Memory B cell (primary cell): ENCODE results near the gene GAGE2A.
A peak's percentile ranks its signal among the peaks of the same experiment; 100 is the strongest.
"Not testable (repeated sequence)": the region's sequence is repeated elsewhere in the genome, so short reads cannot be mapped to it uniquely, and the experiment has no call there.

Experiments used
- ATAC-seq: fragments of 150-1000 bp; cut with Tn5 transposase; 2 replicates; pipeline ENCODE4 v1.10.0; 2021; ENCODE audit warnings: low read depth, mild to moderate bottlenecking, moderate library complexity
- DNase-seq, 2 donors: peaks; one replicate each; pipeline ENCODE4 v3.0.0; 2022; ENCODE audit warnings: low spot score in 2 of 2
- H3K27ac Mint-ChIP-seq: one replicate; pipeline ENCODE4 v1.8.0; 2022; ENCODE audit warnings: mild to moderate bottlenecking, moderate library complexity, mixed read lengths
- H3K27me3 Mint-ChIP-seq: one replicate; pipeline ENCODE4 v1.8.0; 2022; ENCODE audit warnings: mixed read lengths
- H3K36me3 Mint-ChIP-seq: one replicate; pipeline ENCODE4 v1.8.0; 2022; ENCODE audit warnings: mild to moderate bottlenecking, mixed read lengths
- H3K4me1 Mint-ChIP-seq: one replicate; pipeline ENCODE4 v1.8.0; 2022; ENCODE audit warnings: mixed read lengths
- H3K4me3 Mint-ChIP-seq: one replicate; pipeline ENCODE4 v1.8.0; 2022; ENCODE audit warnings: mild to moderate bottlenecking, moderate library complexity, mixed read lengths
- H3K9me3 Mint-ChIP-seq: one replicate; pipeline ENCODE4 v1.8.0; 2022; ENCODE audit warnings: mixed read lengths

The GAGE2A gene, protein sequence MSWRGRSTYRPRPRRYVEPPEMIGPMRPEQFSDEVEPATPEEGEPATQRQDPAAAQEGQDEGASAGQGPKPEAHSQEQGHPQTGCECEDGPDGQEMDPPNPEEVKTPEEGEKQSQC

DNA sequence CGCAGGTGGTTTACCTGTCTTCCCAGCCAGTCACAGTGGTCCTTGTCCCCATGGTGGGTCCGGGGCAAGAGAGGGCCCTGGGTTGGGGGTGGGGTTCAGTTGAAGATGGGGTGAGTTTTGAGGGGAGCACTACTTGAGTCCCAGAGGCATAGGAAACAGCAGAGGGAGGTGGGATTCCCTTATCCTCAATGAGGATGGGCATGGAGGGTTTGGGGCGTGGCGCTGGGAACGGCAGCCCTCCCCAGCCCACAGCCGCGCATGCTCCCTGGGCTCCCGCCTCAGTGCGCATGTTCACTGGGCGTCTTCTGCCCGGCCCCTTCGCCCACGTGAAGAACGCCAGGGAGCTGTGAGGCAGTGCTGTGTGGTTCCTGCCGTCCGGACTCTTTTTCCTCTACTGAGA is at the start of gene GAGE2A:
Gene GAGE2A (plus strand): TSS at position 301 of the 400 bp plus-strand sequence. CDS start 1,155 bp downstream, outside the sequence.
- not testable (repeated sequence) for DNase-seq, ATAC-seq, H3K4me1 Mint-ChIP-seq, H3K36me3 Mint-ChIP-seq, H3K4me3 Mint-ChIP-seq, H3K27ac Mint-ChIP-seq, H3K9me3 Mint-ChIP-seq, H3K27me3 Mint-ChIP-seq

DNA sequence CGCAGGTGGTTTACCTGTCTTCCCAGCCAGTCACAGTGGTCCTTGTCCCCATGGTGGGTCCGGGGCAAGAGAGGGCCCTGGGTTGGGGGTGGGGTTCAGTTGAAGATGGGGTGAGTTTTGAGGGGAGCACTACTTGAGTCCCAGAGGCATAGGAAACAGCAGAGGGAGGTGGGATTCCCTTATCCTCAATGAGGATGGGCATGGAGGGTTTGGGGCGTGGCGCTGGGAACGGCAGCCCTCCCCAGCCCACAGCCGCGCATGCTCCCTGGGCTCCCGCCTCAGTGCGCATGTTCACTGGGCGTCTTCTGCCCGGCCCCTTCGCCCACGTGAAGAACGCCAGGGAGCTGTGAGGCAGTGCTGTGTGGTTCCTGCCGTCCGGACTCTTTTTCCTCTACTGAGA is 47.9 kb upstream of the GAGE2A start, which contains the start of gene GAGE12D:
Gene GAGE12D (plus strand): TSS at position 301 of the 400 bp plus-strand sequence. CDS start 1,155 bp downstream, outside the sequence.
- not testable (repeated sequence) for H3K27me3 Mint-ChIP-seq, H3K4me3 Mint-ChIP-seq, H3K27ac Mint-ChIP-seq, DNase-seq, H3K9me3 Mint-ChIP-seq, H3K4me1 Mint-ChIP-seq, H3K36me3 Mint-ChIP-seq, ATAC-seq

DNA sequence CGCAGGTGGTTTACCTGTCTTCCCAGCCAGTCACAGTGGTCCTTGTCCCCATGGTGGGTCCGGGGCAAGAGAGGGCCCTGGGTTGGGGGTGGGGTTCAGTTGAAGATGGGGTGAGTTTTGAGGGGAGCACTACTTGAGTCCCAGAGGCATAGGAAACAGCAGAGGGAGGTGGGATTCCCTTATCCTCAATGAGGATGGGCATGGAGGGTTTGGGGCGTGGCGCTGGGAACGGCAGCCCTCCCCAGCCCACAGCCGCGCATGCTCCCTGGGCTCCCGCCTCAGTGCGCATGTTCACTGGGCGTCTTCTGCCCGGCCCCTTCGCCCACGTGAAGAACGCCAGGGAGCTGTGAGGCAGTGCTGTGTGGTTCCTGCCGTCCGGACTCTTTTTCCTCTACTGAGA is 38.3 kb upstream of the GAGE2A start, which contains the start of gene GAGE12E:
Gene GAGE12E (plus strand): TSS at position 301 of the 400 bp plus-strand sequence. CDS start 1,155 bp downstream, outside the sequence.
- ATAC-seq, H3K4me1 Mint-ChIP-seq, H3K27ac Mint-ChIP-seq, H3K4me3 Mint-ChIP-seq, H3K27me3 Mint-ChIP-seq, DNase-seq, H3K9me3 Mint-ChIP-seq, H3K36me3 Mint-ChIP-seq: not testable (repeated sequence)

DNA sequence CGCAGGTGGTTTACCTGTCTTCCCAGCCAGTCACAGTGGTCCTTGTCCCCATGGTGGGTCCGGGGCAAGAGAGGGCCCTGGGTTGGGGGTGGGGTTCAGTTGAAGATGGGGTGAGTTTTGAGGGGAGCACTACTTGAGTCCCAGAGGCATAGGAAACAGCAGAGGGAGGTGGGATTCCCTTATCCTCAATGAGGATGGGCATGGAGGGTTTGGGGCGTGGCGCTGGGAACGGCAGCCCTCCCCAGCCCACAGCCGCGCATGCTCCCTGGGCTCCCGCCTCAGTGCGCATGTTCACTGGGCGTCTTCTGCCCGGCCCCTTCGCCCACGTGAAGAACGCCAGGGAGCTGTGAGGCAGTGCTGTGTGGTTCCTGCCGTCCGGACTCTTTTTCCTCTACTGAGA is 28.8 kb upstream of the GAGE2A start, which contains the start of gene GAGE12F:
Gene GAGE12F (plus strand): TSS at position 301 of the 400 bp plus-strand sequence. CDS start 1,155 bp downstream, outside the sequence.
- H3K4me1 Mint-ChIP-seq, H3K9me3 Mint-ChIP-seq, ATAC-seq, H3K4me3 Mint-ChIP-seq, DNase-seq, H3K27me3 Mint-ChIP-seq, H3K27ac Mint-ChIP-seq, H3K36me3 Mint-ChIP-seq: not testable (repeated sequence)

DNA sequence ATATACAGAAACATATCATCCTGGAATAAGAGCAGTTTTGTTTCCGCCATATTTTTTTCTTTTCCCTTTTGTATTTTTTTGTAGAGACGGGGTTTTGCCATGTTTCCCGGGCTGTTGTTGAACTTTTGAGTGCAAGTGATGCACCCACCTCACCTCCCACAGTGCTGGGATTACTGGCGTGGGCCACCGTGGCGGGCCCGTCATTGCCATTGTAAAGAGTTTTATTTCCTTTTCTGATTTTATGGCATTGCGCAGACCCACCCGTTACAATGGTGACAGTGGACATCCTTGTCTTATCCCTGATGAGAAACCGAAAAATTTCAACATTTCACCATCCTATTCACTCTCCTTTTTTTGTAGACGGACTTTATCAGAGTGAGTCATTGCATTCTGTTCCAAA is 20.6 kb upstream of the GAGE2A start:
- H3K9me3 Mint-ChIP-seq, ATAC-seq, H3K36me3 Mint-ChIP-seq, H3K4me3 Mint-ChIP-seq, H3K4me1 Mint-ChIP-seq, DNase-seq, H3K27me3 Mint-ChIP-seq, H3K27ac Mint-ChIP-seq: not testable (repeated sequence)

DNA sequence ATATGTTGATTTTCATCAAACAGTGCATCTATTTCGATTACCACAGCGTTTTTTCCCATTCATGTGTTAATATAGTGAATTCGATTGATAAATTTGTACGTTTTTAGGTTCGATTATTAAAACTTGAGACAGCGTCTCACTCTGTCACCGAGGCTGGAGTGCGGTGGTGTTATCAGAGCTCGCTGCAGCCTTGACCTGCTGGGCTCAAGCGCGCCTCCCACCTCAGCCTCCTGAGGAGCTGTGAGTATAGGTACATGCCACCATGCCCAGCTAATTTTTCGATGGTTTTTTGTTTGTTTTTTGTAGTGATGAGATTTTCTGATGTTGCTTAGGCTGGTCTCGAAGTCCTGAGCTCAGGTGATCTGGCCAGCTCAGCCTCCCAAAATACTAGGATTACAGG is 20.1 kb upstream of the GAGE2A start:
- ATAC-seq, H3K9me3 Mint-ChIP-seq, H3K4me1 Mint-ChIP-seq, H3K27ac Mint-ChIP-seq, H3K4me3 Mint-ChIP-seq, DNase-seq, H3K36me3 Mint-ChIP-seq, H3K27me3 Mint-ChIP-seq: not testable (repeated sequence)

DNA sequence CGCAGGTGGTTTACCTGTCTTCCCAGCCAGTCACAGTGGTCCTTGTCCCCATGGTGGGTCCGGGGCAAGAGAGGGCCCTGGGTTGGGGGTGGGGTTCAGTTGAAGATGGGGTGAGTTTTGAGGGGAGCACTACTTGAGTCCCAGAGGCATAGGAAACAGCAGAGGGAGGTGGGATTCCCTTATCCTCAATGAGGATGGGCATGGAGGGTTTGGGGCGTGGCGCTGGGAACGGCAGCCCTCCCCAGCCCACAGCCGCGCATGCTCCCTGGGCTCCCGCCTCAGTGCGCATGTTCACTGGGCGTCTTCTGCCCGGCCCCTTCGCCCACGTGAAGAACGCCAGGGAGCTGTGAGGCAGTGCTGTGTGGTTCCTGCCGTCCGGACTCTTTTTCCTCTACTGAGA is 19.2 kb upstream of the GAGE2A start, which contains the start of gene GAGE12G:
Gene GAGE12G (plus strand): TSS at position 301 of the 400 bp plus-strand sequence. CDS start 1,155 bp downstream, outside the sequence.
- H3K4me1 Mint-ChIP-seq, DNase-seq, H3K27me3 Mint-ChIP-seq, H3K36me3 Mint-ChIP-seq, H3K27ac Mint-ChIP-seq, H3K4me3 Mint-ChIP-seq, H3K9me3 Mint-ChIP-seq, ATAC-seq: not testable (repeated sequence)

DNA sequence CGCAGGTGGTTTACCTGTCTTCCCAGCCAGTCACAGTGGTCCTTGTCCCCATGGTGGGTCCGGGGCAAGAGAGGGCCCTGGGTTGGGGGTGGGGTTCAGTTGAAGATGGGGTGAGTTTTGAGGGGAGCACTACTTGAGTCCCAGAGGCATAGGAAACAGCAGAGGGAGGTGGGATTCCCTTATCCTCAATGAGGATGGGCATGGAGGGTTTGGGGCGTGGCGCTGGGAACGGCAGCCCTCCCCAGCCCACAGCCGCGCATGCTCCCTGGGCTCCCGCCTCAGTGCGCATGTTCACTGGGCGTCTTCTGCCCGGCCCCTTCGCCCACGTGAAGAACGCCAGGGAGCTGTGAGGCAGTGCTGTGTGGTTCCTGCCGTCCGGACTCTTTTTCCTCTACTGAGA is 9.6 kb upstream of the GAGE2A start, which contains the start of gene GAGE12H:
Gene GAGE12H (plus strand): TSS at position 301 of the 400 bp plus-strand sequence. CDS start 1,155 bp downstream, outside the sequence.
- H3K27me3 Mint-ChIP-seq, H3K27ac Mint-ChIP-seq, H3K4me1 Mint-ChIP-seq, H3K4me3 Mint-ChIP-seq, H3K9me3 Mint-ChIP-seq, H3K36me3 Mint-ChIP-seq, ATAC-seq, DNase-seq: not testable (repeated sequence)

DNA sequence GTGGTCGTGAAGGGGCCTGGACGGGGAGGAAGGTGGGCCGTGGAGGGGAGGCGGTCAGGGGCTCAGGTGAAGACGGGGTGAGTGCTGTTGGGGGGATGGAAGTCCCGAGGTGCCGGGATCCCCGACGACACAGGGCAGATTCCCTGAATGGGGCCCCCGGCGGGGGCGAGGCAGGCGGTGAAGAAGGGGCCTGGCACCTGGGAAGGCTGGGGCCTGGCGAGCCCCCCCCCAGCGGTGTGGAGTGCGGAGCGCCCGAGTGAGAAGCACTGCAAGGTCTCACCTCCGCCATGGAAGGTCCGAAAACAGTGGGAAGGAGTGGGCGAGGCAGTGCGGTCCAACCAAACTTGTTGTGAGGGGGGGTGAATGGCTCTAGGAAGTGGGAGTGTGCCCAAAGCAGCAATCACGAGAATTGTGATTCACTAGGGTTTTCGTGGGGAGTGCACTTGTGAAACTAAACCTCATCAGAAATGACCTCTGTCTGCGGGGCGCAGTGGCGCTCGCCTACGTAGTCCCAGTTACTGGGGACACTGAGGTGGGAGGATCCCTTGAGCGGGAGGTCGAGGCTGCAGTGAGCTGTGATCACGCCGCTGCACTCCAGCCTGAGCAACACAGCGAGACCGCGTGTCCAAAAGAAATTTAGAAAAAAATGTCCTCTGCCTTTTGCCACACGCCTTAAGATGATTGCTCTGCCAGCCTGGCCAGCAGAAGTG is 628 bp downstream of the GAGE2A start:
- H3K4me3 Mint-ChIP-seq, H3K36me3 Mint-ChIP-seq, H3K4me1 Mint-ChIP-seq, H3K9me3 Mint-ChIP-seq, ATAC-seq, H3K27ac Mint-ChIP-seq, H3K27me3 Mint-ChIP-seq: not testable (repeated sequence)
- peak in 1 of 2 donors; percentile 12 for DNase-seq

DNA sequence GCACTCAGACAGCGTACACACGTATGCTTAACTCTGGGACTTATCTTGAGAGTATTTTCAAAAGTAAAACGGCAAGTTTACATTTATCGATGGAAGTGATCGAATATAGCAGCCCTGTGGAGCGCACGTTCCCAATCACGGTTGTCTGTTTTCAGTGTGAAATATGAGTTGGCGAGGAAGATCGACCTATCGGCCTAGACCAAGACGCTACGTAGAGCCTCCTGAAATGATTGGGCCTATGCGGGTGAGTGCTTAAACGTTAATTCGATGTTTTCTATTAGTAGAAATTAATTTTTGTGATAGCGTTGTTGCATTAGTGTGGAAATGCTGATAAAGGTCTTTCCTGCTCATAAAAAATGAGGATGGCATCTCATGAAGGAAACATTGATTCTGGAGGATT is 1.2 kb downstream of the GAGE2A start:
- H3K36me3 Mint-ChIP-seq, H3K27ac Mint-ChIP-seq, H3K4me1 Mint-ChIP-seq, DNase-seq, H3K4me3 Mint-ChIP-seq, ATAC-seq, H3K9me3 Mint-ChIP-seq, H3K27me3 Mint-ChIP-seq: not testable (repeated sequence)

DNA sequence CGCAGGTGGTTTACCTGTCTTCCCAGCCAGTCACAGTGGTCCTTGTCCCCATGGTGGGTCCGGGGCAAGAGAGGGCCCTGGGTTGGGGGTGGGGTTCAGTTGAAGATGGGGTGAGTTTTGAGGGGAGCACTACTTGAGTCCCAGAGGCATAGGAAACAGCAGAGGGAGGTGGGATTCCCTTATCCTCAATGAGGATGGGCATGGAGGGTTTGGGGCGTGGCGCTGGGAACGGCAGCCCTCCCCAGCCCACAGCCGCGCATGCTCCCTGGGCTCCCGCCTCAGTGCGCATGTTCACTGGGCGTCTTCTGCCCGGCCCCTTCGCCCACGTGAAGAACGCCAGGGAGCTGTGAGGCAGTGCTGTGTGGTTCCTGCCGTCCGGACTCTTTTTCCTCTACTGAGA is 9.4 kb downstream of the GAGE2A start, which contains the start of gene GAGE1:
Gene GAGE1 (plus strand): TSS at position 301 of the 400 bp plus-strand sequence. CDS start 1,155 bp downstream, outside the sequence.
- not testable (repeated sequence) for H3K4me1 Mint-ChIP-seq, ATAC-seq, H3K4me3 Mint-ChIP-seq

DNA sequence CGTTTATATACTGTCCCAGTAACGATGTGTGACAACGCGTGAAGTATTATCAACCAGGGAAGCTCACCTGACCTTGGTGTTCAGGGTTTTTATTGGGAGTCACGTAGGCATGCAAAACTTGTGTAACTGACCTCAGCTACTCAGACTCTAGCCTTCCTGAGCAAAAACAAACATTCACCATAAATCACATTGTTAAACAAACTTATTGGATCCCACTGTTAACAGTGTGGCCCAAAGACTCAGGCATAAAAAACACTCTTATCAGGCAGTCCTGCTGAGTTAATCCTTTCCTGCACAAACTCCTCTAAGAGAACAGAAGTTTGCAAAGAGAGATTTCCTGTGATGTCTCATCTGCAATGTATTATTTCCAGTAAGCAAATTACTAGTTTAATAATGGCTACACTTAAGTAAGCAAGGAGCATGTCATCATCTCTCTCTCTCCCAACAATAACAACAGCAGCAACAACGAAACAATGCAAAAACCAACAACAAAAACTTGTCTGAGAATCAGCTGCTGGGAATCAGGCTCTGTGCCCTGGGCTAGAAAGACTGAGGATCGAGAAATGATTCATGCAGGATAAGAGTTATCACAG is 21.5 kb downstream of the GAGE2A start:
- DNase-seq (no peak), ATAC-seq (no peak)
- no peaks in the 10 kb centered on the region for H3K36me3 Mint-ChIP-seq
- H3K9me3 Mint-ChIP-seq = no peaks in the 10 kb centered on the region
- H3K27me3 Mint-ChIP-seq = peaks cover 3% of the 10 kb centered on the region
- no peaks in the 10 kb centered on the region for H3K4me1 Mint-ChIP-seq
- no peak overlapping the region for H3K27ac Mint-ChIP-seq
- no peak overlapping the region for H3K4me3 Mint-ChIP-seq

More for the DNA sequence above, 9.4 kb downstream of the GAGE2A start, which contains the start of gene GAGE1:
- H3K27ac Mint-ChIP-seq, H3K36me3 Mint-ChIP-seq, H3K27me3 Mint-ChIP-seq, H3K9me3 Mint-ChIP-seq, DNase-seq: not testable (repeated sequence)

DNA sequence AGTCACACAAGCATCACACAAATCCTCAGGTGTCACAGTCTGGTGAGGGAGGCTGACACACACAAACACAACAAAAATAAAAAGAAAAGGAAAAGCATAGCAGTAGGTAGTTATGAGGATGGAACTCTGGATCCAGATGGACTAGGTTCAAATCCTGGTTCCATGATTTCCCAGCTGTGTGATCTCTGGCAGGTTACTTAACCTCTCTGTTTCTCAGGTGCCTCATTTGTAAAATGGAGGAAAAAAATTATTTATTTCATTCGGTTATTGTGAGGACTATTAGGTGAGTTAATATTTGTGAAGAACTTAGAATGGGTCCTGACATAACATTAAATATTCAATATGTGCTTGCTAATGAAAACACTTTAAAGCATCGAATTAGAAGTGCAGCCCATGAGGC is 29.3 kb downstream of the GAGE2A start:
- ATAC-seq (no peak), DNase-seq (no peak)
- H3K27ac Mint-ChIP-seq = no peak overlapping the region
- H3K27me3 Mint-ChIP-seq = no peaks in the 10 kb centered on the region
- no peaks in the 10 kb centered on the region for H3K36me3 Mint-ChIP-seq
- no peaks in the 10 kb centered on the region for H3K9me3 Mint-ChIP-seq
- no peaks in the 10 kb centered on the region for H3K4me1 Mint-ChIP-seq
- H3K4me3 Mint-ChIP-seq = no peak overlapping the region
